Suprapubic skin (tissue), 4 donors: ENCODE data around the gene TMEM138. TPM values are rescaled to one million over a fixed set of nuclear protein-coding genes. Genes with fewer than 3 reads are reported as not detected.
A peak's percentile ranks its signal among the peaks of the same experiment; 100 is the strongest.

Source experiments
- DNase-seq, 2 donors: peaks; one replicate each; pipeline ENCODE4 v3.0.0-alpha.2; 2019; ENCODE audit warnings: low spot score in 2 of 2
- H3K27ac ChIP-seq: fragments of 200-600 bp; sonication (generic); one replicate; pipeline ENCODE4 v1.5.1; 2019
- H3K27me3 ChIP-seq: fragments of 200-600 bp; sonication (generic); one replicate; pipeline ENCODE4 v1.5.1; 2019
- H3K36me3 ChIP-seq: fragments of 200-600 bp; sonication (generic); one replicate; pipeline ENCODE4 v1.5.1; 2019
- H3K4me1 ChIP-seq: fragments of 200-600 bp; sonication (generic); one replicate; pipeline ENCODE4 v1.5.1; 2019
- H3K4me3 ChIP-seq: fragments of 200-600 bp; sonication (generic); one replicate; pipeline ENCODE4 v1.5.1; 2019; ENCODE audit warnings: mild to moderate bottlenecking
- H3K9me3 ChIP-seq: fragments of 200-600 bp; sonication (generic); one replicate; pipeline ENCODE4 v1.5.1; 2019
- CTCF ChIP-seq, 2 donors: fragments of 200-600 bp in 1 of 2; fragments of 450-650 bp in 1 of 2; sonication (generic) in 1 of 2; IDR thresholded peaks; one replicate each; pipeline ENCODE4 v1.5.1; 2016 to 2019; ENCODE audit warnings: antibody characterized with exemption in 2 of 2, mild to moderate bottlenecking in 1 of 2, moderate library complexity in 1 of 2
- EP300 ChIP-seq: sonication (generic); formaldehyde crosslinking; IDR thresholded peaks from one replicate; pipeline ENCODE4 v1.6.1; 2017; ENCODE audit warnings: antibody characterized with exemption
- POLR2A ChIP-seq, 2 donors: fragments of 450-650 bp; IDR thresholded peaks; one replicate each; pipeline ENCODE4 v1.6.1; 2017; ENCODE audit warnings: antibody characterized with exemption in 2 of 2, mild to moderate bottlenecking in 2 of 2, moderate library complexity in 2 of 2
- POLR2AphosphoS5 ChIP-seq, 3 donors: sonication (generic); formaldehyde crosslinking; IDR thresholded peaks; one replicate each; pipeline ENCODE4 v1.6.1; 2017; ENCODE audit warnings: antibody characterized with exemption in 3 of 3
- WGBS: methylation state at CpG from one replicate; pipeline ENCODE4 v1.1.5; 2018; 5-methylcytosine and 5-hydroxymethylcytosine counted together
- total RNA-seq, 4 donors: library from RNA; depleted of rRNA; stranded (reverse); fragments of >200 nt; gene quantifications; one replicate each; pipeline ENCODE4 v1.1.0, GENCODE V29; 2016

Gene TMEM138
- total RNA-seq, 4 donors from 2014 or later, result 22.3 to 43.5 (median 34.2) TPM

GRCh38 chr11:61370349-61371005, 8.3 kb downstream of the TMEM138 start:
- no peaks in the 10 kb centered on the region for H3K27me3 ChIP-seq
- DNase-seq, result no peak
- H3K4me3 ChIP-seq, result no peak overlapping the region
- WGBS, result 77% methylated on average over 8 of the region's 8 CpGs
- H3K27ac ChIP-seq, result peak overlapping the region; percentile 85
- H3K9me3 ChIP-seq, result no peaks in the 10 kb centered on the region
- TF ChIP-seq EP300 (no peak), POLR2A (IDR thresholded peaks at IDR 0.05) (no peak), POLR2AphosphoS5 (IDR thresholded peaks at IDR 0.05) (no peak), CTCF (IDR thresholded peaks at IDR 0.05) (no peak)
- H3K4me1 ChIP-seq, result peaks cover 35% of the 10 kb centered on the region
- H3K36me3 ChIP-seq, result peaks cover 47% of the 10 kb centered on the region

DNA sequence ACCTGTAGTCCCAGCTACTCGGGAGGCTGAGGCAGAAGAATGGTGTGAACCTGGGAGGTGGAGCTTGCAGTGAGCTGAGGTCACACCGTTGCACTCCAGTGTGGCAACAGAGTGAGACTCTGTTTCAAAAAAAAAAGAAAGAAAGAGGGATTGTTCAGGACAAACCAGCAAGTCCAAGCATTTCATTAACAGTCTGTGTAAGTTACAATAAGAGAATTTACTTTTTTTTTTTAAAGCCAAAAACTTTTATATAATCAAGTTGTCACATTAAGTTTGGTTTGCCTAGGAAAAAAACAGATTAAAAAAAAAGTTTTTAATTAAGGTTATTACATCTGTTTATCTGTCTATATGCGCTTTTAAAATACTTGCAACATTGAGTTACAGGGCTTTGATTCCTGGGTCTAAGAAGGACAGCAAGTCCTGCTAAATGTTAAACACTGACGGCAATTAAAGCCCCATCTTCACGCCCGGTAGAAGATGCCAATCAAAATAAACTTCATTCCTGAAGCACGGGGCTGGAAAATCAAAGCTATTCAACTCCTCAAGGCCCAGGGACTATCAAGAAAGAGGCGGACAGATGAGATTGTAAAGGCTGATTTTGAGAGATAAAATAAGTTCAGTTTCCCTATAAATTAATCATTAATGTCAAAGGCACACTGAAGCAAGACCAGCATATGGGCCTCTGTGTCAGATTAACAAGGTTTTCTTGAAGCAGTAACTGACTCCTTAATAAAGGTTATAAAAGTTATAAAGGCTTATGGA, 10.7 kb downstream of the TMEM138 start:
- WGBS, result 79% methylated on average over 8 of the region's 8 CpGs

DNA sequence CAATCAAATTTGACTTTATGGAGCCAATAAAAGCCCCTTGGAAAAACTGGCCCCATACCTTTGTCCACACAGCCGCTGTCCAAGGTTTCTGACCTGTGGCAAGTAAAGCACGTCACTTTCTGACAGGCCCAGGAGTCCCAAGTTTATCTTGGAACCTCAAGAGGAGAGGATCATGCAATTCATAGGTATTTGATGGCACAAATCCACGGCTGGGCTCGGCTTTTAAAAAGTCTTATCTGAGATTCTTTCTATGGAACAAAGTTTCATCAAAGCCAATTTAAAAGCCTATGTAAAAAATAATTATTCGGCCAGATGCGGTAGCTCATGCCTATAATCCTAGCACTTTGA, 13.6 kb downstream of the TMEM138 start:
- no peaks in the 10 kb centered on the region for H3K9me3 ChIP-seq
- no peaks in the 10 kb centered on the region for H3K27me3 ChIP-seq
- H3K27ac ChIP-seq, result no peak overlapping the region
- H3K36me3 ChIP-seq, result peaks cover 8% of the 10 kb centered on the region
- 59% methylated on average over 6 of the region's 6 CpGs for WGBS
- H3K4me1 ChIP-seq, result peaks cover 31% of the 10 kb centered on the region
- no peak for DNase-seq
- TF ChIP-seq CTCF (IDR thresholded peaks at IDR 0.05) (no peak), EP300 (no peak), POLR2A (IDR thresholded peaks at IDR 0.05) (no peak), POLR2AphosphoS5 (IDR thresholded peaks at IDR 0.05) (no peak)
- no peak overlapping the region for H3K4me3 ChIP-seq

More for the DNA sequence above, 10.7 kb downstream of the TMEM138 start:
- H3K4me1 ChIP-seq, result peaks cover 45% of the 10 kb centered on the region
- no peak overlapping the region for H3K27ac ChIP-seq
- no peaks in the 10 kb centered on the region for H3K27me3 ChIP-seq
- no peaks in the 10 kb centered on the region for H3K9me3 ChIP-seq
- H3K4me3 ChIP-seq, result no peak overlapping the region
- H3K36me3 ChIP-seq, result peaks cover 30% of the 10 kb centered on the region
- TF ChIP-seq POLR2A (IDR thresholded peaks at IDR 0.05) (no peak), POLR2AphosphoS5 (IDR thresholded peaks at IDR 0.05) (no peak), EP300 (no peak), CTCF (IDR thresholded peaks at IDR 0.05) (no peak)
- no peak for DNase-seq

DNA sequence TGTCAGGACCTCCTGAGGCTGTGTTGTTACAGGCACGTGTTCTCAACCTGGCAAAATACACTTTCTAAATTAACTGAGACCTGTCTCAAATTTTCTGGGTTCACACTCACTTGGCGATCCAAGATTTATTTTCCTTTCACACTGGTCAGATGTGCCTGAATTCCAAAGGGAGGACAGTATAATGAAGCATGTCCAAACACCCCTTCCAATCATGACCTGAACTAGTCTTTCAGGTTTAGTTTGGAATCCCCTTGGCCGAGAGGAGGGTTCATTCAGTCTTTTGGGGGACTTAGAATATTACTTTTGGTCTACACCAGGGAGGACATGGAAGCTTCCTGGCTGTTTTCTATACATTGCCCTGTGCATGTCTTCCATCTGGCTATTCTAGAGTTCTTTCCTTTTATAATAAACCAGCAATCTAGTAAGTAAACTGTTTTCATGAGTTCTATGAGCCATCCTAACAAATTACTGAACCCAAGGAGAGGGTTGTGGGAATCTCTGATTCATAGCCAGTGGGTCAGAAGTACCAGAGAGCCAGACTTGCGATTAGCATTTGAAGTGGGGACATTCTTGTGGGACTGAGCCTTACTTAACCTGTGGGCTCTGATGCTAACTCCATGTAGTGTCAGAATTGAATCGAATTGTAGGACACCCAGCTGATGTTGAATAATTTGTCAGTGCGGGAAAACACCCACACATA, 15.4 kb downstream of the TMEM138 start:
- Histone ChIP-seq H3K4me3 (no peak overlapping the region), H3K36me3 (peaks cover 7% of the 10 kb centered on the region), H3K9me3 (no peaks in the 10 kb centered on the region), H3K27me3 (no peaks in the 10 kb centered on the region), H3K4me1 (peaks cover 27% of the 10 kb centered on the region), H3K27ac (no peak overlapping the region)
- no peak for TF ChIP-seq POLR2AphosphoS5 (IDR thresholded peaks at IDR 0.05)
- TF ChIP-seq CTCF (IDR thresholded peaks at IDR 0.05), result no peak
- TF ChIP-seq POLR2A (IDR thresholded peaks at IDR 0.05), result no peak
- no peak for TF ChIP-seq EP300
- WGBS, result 69% methylated on average over 6 of the region's 6 CpGs
- no peak for DNase-seq
